ENCODE measurements around the gene LGALS3BP.

The LGALS3BP gene

DNA sequence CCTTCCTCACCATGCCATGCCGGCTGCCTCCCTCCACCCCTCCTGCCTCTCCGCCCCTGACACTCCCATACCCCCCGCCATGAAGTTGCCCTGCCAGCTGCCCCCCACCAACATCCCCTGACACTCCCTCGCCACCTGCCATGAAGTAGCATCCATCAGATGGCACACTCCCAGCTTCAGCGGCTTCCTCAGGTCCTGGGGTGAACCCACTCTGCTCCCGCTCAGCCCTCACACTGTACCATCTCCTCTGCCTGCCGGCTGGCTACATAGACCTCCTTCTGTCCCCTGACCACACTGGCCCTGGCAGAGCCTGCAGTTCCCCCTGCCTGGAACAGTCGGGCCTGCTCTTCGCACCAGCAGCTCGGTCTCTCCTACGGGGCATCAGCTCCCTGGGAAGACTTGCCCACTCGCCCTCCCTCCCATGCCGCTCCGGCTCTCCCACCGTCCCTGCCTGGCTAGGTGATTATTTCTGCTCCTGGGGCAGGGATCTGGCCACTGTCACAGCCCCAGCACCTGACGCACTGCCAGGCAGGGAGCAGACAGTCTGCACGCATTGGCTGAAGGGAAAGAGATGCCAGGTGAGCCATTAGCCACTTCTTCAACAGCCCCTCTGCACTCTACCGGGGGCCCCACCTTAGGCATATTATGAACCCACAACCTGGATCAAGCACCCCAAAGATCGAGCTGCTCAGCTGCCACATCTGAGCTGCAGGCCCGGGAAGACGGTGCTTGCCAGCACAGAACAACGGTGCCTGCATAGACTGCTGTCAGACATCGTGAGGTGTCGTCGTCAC lies 20.9 kb upstream of the LGALS3BP start:
- no peak for DNase-seq (ENCODE audit: low read depth in 4 of 4, low spot score in 1 of 4)

DNA sequence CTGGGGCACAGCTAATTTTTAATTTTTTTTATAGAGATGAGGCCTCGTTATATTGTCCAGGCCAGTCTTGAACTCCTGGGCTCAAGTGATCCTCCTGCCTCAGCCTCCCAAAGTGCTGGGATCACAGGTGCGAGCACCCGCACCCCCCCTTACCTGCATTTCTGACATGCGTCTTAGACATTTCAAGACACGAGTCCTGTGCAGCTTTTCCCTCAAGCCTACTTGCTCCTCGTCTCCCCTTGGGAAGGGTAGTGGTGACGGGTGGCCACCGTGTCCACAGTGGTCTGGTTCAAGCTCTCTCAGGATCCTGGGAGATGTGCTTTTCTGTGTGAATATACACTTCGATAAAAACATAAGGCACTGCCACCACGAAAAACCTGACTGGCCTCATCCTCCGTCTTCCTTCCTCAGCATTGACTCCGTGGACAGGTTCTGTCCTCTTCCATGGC lies 20.2 kb upstream of the LGALS3BP start:
- no peak for DNase-seq (ENCODE audit: low read depth in 4 of 4, low spot score in 1 of 4)

DNA sequence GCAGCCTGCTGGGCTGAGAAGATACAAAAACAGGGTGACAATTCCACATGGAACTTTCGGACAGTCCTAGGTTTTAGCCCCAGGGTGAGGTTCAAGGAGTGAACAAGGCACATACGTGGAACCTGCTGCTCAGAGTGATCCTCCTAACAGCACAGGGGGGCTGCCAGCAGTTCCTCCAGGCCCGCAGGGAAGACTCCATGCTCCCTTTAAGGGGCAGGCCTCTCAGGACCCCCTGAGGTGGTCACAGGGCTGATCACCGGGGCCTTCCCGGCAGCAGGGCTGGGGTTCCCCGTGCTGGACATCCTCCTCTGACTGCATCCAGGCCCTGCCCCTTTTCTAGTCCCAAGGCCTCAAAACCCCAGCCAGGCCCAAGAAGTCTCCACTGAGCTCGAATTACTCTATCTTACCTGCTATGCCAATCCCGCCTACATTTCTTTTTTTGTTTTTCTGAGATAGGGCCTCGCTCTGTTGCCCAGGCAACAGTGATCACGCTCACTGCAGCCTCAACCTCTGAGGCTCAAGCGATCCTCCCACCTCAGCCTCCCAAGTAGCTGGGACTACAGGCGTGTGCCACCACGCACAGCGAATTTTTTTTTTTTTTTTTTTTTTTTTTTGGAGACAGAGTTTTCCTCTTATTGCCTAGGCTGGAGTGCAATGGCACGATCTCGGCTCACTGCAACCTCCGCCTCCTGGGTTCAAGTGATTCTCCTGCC lies 19.5 kb upstream of the LGALS3BP start:
- no peak for DNase-seq (ENCODE audit: low read depth in 4 of 4, low spot score in 1 of 4)

DNA sequence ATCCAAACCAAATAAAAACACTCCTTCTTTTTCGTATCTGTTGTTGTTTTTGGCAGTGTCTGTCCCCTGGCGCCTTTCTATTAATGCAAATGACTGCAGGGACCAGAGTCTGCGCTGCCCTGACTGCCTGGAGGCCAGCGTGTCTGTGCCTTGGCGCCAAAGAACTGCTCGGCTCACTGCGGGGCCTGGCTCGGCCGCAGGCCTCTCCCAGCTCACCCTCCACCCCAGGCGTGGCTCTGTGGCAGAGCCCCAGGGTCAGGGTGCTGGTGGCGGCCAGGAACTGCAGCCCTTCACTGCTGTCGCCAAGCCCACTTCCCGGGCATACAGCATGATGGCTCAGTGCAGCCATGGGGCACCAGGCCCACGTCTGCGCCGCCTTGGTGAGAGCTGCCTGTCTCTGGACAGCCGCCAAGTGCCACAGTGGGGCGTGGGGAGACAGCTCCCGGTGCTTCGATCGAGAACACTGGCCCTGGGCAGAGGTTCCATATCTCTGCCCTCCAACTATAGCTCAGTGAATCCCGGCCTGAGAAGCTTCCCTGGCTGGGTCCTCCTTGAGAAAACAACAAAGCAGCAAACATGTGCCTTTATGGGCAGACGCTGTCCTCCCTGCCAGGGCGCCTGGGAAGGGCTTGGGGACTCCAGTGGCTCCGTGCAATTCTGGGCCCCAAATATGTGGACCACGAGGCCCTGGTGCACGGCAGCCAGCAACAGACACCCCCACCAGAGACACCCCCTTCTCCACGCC lies 18.8 kb upstream of the LGALS3BP start:
- no peak for DNase-seq (ENCODE audit: low read depth in 4 of 4, low spot score in 1 of 4)

DNA sequence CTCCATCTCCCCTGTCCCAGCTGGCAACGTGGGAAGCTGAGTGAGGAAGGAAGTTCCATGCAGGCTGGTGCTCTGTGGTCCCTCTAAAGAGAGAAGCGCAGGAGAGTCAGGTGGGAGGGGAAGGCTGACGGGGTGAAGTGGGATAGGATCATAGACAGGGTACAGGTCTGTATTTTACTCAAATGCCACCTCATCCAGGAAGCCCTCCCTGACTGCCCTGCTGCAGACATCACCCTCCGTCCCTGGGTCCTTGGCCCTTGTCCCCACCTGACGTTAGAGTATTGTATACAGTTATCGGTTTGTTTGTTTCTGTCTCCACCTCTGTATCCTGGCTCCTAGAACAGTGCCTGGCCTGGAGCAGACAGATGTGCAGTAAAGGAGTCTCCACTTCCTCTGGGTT lies 18.2 kb upstream of the LGALS3BP start:
- no peak for DNase-seq (ENCODE audit: low read depth in 4 of 4, low spot score in 1 of 4)

DNA sequence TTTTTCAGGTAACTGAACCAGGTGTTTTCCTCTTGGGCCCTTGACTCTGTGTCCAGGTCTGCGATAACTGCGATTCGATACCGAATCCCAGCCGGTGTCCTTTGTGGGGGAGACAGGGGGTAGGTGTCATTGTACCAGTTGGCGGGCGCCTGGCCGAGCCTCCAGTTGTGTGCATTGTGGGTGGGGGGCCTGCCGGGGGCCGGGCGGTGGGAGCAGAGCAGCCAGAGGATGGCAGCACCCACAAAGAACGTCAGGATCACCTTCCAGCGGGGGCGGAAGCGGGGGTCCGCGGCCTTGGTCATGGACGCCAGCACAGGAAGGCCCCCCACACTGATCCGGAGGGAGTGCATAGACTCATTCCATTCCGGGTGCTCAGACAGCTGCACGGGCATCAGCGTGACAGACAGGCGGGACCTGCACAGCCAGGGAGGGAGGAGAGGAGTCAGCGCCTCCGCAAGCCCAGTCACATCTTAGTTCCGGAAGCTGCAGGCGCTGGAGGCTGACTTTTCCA lies 17.6 kb upstream of the LGALS3BP start:
- no peak for DNase-seq (ENCODE audit: low read depth in 4 of 4, low spot score in 1 of 4)

DNA sequence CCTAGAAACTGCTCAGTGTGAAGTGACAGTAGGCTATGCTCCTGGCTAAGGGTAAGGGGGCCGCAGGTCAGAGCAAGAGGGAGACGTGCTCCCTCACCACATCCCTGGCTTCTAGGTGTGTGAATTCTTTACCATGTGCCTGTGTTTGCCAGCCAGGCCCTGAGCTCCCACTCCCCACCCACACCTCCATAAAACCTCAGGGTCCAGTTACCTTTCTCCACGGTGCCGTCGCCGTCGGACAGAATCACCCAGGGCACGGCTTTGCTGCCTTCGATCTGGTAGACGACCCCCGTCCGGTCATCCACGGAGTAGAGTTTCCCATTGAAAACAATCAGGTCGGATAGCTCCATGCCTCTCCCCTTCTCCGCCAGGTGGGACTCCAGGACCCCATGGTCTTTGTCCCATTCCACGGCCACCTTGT lies 17.1 kb upstream of the LGALS3BP start:
- DNase-seq (ENCODE audit: low read depth in 4 of 4, low spot score in 1 of 4), result no peak

DNA sequence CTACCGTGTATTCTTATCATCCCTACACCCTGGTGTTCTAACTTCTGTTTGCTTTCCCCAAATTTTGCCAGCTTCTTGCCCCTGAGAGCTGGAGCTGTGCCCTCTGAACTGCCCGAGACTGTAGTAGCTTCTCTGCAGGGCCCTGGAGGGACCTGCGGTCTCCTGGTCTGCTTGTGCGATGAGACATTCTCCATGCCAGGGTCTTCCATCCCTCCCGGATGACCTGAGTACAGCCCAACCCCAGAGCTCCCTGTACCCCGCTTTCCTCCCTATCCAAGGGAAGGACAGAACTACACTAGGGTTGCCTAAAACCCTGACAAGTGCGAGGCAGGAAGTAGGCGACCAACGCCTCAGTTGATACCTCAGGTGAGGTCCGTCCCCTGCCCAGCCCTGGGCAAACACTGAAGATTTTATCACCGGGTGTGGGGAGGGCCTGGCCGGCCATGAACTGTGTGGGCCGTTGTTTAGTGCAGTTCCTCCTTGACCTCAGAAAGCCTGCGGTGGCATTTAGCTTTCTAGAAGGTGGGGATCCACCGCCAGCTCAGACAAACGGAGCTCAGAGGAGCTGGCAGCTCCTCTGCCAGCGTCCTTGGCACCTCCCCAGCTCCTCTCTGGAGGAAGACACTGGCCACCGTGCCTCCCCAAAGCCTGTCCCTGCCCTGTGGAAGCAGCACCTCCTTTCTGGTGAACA lies 16.2 kb upstream of the LGALS3BP start:
- DNase-seq (ENCODE audit: low read depth in 4 of 4, low spot score in 1 of 4), result no peak

DNA sequence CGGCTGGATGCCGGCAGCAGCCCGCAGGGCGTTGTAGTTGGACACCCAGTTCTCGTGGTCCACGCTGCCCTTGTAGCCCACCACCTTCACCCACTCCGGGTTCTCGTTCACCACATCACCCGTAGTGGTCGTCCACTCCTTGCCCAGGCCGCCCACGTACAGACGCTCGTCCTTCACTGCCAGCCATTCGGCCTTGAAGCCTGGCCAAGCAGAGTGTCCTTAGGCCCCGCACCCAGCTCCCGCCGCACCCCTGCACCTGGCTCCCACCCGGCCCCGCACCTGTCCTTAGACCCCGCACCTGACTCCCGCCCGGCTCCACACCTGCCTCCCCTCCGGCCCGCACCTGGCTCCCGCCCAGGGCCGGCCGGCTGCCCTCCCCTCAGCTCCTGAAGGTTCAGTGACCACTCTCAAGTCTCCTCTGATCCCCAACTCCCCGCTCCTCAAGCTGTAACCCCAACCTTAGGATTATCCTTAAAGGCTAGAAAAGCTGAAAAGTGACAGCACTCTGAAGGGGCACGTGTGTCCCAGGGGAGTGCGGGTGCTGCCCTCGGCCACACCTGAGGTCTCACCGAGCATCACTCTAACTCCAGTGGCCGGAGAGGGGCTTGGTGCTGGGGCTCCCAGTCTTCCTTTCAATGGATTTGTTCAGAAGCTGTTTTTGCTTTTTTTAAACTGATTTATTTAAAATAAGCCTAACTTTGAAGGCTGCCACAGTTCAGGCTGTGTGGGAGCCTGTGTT lies 15.5 kb upstream of the LGALS3BP start:
- no peak for DNase-seq (ENCODE audit: low read depth in 4 of 4, low spot score in 1 of 4)

DNA sequence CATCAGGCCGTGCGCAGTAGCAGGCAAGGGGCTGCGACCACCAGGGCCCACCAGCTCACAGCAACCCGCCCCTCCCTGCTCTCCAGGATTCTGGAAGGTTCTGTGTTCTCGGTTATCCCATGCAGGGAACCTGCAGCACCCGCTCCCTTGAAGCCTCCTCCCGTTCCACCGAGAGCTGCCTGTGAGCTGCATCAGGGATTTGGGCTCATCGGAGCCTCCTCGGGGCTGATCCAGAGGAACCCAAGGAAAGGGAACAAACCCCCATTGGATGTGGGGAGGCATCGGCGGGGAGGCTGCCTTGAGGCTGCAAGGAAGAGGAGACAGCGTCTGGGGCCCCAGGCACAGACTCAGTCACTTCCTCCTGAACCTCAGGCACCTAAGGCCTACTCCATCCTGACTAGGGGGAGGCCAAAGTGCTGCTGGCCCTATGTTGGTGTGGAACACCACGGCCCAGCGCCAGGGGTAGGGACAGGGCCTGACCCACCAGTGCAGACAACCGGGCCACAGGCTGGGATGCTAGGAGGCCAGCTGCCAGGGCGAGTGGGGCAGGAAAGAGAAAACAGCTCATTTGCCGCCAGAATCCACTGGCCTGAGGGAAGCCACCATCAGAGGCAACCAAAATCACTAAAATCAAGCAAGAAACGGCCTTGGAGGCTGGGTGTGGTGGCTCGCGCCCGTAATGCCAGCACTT lies 14.4 kb upstream of the LGALS3BP start:
- DNase-seq (ENCODE audit: low read depth in 4 of 4, low spot score in 1 of 4), result no peak

DNA sequence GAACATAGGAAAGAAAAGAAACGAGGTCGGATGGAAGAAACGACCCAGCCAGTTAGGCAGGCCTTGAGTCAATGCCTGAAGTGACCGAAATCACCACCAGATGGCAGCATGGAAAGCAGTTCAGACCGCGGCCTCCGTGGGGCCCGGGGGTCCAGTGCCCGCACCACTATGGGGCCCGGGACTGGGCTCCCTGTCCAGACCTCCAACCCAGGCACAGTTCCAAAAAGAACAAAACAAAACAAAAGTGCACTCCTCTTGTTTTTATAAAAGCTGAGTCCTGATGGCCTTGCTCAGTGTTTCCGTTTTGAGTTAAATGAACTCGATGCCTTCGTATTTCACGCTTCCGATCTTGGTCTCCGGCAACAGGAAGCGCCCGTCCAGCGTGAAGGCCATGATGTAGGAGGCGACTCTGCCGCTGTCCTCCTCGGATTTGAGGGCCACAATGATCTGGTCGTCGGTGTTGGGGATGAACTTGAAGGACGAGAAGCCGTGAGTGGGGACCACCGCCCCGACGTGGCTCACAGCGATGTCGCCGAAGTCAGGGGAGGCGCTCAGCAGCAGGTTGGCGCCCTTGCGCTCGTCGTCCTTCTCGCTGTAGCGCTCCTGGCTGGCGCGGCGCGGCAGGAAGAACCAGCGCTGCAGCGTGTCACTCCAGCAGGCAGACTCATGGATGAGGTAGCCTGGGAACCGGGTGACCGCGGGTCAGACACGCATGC lies 13.7 kb upstream of the LGALS3BP start:
- DNase-seq (ENCODE audit: low read depth in 4 of 4, low spot score in 1 of 4), result peak in 3 of 4 experiments; percentile 27 to 38 (median 32)

DNA sequence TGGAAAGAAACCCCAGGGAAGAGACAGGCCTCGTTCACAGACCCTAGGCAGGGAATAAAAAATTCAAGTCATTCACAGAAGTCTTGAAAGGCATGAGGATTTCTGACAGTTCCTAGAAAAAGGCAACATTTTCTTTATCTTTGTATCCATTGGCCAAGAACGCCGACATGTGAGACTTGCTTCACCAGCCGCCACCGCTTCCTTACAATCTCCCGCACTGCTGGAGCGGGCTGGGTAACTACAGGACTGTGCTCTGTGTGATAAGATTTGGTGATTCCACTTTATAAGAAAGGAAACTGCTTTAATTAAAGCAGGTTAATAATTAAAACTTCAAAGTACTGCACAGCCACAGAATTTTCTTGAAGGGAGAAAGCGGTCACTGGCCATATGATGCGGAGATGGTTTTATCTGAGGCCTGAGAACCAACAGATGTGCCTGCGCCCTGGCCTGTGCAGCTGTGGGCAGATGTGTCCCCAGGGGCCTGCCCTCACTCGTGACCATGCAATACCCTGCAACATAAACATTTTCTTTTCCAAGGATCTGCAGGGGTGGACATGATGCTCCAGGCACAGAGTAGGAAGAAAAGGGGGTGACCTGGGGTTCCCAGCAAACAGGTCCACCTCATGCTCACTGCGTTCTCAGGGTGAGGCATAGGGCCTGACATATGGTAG lies 13.0 kb upstream of the LGALS3BP start:
- DNase-seq (ENCODE audit: low read depth in 4 of 4, low spot score in 1 of 4), result no peak

DNA sequence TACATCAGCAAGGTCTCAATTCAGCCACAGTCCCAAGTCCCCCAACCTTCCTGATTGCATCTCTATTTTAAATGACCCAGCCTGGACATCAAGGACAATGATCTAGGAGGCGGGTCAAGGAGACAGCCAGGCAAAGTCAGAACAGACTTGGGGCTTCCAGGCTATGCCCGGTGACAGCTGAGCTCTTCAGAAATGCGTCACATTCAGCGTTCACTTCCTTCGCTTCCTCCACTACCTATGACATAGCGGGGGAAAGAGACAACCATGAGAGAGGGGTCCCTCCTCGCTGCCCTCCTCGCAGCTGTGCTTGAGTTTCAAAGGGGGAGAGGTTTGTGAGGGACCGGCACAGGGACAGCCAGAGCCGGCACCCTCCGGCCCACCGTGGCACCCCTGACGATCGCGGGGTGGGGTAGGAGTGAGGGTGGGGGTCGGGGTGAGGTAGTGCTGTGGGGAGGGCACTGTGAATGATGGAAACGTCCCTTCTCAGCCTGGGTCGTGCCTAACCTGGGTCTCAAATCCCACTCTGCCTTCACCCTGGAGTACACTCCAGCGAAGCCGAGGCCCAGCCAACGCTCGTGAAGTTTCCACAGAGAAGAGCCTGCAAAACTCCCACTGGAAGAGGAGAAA lies 12.3 kb upstream of the LGALS3BP start:
- no peak for DNase-seq (ENCODE audit: low read depth in 4 of 4, low spot score in 1 of 4)

DNA sequence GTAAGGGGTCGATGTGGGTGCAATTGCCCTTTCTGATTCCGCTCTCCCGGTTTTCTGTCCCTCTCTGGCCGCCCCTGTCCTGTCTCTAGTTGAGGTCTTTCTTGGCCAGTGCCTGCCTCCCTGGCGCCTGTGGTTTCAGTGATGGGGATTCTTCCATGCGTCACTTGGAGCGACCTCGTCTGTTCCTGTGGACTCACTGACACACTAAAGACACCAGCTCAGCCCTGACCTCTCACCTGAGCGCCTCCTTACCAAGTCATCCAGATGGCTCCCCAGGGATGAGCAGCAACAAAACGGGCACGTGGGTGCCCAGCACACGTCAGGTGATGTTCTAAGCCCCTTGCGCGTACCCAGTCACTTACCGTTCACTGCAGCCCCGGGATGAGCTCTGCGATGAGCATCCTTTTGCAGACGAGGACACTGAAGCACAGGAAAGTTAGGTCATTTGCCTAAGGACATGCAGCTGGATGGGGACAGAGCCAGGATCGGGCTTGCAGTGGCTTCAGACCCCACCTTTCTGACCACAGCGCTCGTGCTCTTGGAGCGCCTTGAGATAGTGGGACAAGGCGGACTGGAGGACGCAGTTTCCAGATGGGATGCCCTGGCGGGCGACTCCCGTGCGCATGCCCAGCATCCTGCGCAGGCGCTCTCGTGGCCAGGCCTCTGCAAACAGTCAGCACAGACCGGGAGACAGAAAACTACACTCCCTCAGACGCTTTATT lies 11.5 kb upstream of the LGALS3BP start:
- DNase-seq (ENCODE audit: low read depth in 4 of 4, low spot score in 1 of 4), result no peak

DNA sequence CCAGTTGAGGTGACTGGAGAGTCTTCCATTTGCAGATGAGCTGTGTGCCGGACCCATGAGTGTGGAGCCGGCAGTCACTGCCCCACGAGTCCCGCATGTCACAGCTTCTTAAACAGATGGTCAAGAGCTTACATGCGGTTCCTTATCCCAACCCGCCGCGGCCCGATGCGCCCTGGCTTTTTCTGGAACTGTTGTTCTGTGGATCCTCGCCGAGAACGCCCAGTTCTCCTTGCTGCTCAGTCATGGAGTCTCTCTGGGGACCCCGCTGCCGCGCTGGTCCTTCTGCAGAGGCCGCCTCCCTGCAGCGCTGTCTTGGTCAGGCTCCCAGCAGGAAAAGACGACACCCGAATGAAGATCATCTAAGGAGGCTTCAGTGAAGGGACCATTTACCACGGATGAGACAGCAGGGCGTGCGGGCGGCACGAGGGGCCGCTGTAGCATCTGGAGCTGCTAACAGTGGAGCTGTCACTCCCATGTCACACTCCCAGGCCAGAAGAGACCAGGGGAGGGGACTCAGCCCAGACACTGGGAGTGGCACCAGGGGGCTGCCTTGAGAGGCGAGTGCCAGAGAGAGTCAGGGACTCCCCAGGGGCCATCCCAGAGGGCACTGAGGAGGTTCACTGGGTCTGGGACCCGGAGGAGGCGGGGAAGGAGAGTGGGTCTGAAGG lies 10.8 kb upstream of the LGALS3BP start:
- DNase-seq (ENCODE audit: low read depth in 4 of 4, low spot score in 1 of 4), result no peak

DNA sequence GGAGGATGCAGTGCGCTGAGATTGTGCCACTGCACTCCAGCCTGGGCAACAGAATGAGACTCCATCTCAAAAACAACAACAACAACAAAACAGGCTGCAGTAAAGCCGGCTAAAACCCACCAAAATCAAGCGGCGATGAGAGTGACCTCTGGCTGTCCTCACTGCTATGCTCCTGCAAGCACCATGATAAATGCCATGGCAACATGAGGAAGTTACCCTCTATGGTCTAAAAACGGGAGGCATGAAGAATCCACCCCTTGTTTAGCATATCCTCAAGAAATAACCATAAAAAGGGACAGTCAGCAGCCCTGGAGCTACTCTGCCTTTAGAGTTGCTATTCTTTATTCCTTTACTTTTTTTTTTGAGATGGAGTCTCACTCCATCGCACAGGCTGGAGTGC lies 8.4 kb upstream of the LGALS3BP start:
- no peak for DNase-seq (ENCODE audit: low read depth in 4 of 4, low spot score in 1 of 4)
